DOHH2 (cell line): ENCODE measurements around the gene RAB13.

Experiments
- H3F3A ChIP-seq: fragments of 200-600 bp; sonication (generic), shearing (Covaris generic); 2 replicates; pipeline ENCODE4 v1.6.0; 2016; ENCODE audit warnings: antibody characterized with exemption, mild to moderate bottlenecking; ENCODE audit not compliant: control insufficient read depth, insufficient read depth
- H3K27ac ChIP-seq: fragments of 200-600 bp; sonication (generic); 2 replicates; pipeline ENCODE4 v1.5.1; 2014; ENCODE audit warnings: low read depth, mild to moderate bottlenecking, low read length, moderate library complexity
- H3K27me3 ChIP-seq: fragments of 200-600 bp; sonication (generic); 2 replicates; pipeline ENCODE4 v1.6.1; 2014; ENCODE audit warnings: mild to moderate bottlenecking, low read length, mixed read lengths; ENCODE audit not compliant: control insufficient read depth
- H3K36me3 ChIP-seq: fragments of 200-600 bp; sonication (generic); 2 replicates; pipeline ENCODE4 v1.6.1; 2014; ENCODE audit warnings: mild to moderate bottlenecking, low read length, moderate library complexity, mixed read lengths; ENCODE audit not compliant: control insufficient read depth
- H3K4me1 ChIP-seq: fragments of 200-600 bp; sonication (generic); 2 replicates; pipeline ENCODE4 v1.6.1; 2014; ENCODE audit warnings: mild to moderate bottlenecking, low read length, mixed read lengths; ENCODE audit not compliant: control insufficient read depth
- H3K4me2 ChIP-seq: fragments of 200-600 bp; sonication (generic); 2 replicates; pipeline ENCODE4 v1.6.0; 2014; ENCODE audit warnings: mild to moderate bottlenecking, low read length, moderate library complexity
- H3K4me3 ChIP-seq: fragments of 200-600 bp; sonication (generic); 2 replicates; pipeline ENCODE4 v1.5.1; 2014; ENCODE audit warnings: mild to moderate bottlenecking, low read length, mixed read lengths
- H3K79me2 ChIP-seq: fragments of 200-600 bp; sonication (generic); 2 replicates; pipeline ENCODE4 v1.6.1; 2014; ENCODE audit warnings: mild to moderate bottlenecking, low read length, mixed read lengths; ENCODE audit not compliant: control insufficient read depth
- H3K9me2 ChIP-seq: fragments of 200-600 bp; sonication (generic); replicated peaks from 2 replicates; pipeline ENCODE4 v1.6.1; 2014; ENCODE audit warnings: mild to moderate bottlenecking, low read length, mixed read lengths; ENCODE audit not compliant: control insufficient read depth
- H3K9me3 ChIP-seq: fragments of 200-600 bp; sonication (generic); 2 replicates; pipeline ENCODE4 v1.6.1; 2014; ENCODE audit warnings: antibody characterized with exemption, low read length, mixed read lengths; ENCODE audit not compliant: control insufficient read depth, insufficient read depth
- H4K20me1 ChIP-seq: fragments of 200-600 bp; sonication (generic); 2 replicates; pipeline ENCODE4 v1.6.0; 2014; ENCODE audit warnings: low read depth, mild to moderate bottlenecking, antibody characterized with exemption, low read length, moderate library complexity; ENCODE audit not compliant: control insufficient read depth, insufficient read depth
- CTCF ChIP-seq: fragments of 200-600 bp; sonication (generic); IDR thresholded peaks from one replicate; pipeline ENCODE4 v1.5.1; 2014; ENCODE audit warnings: antibody characterized with exemption, mild to moderate bottlenecking, low read depth, low read length; ENCODE audit not compliant: poor library complexity, severe bottlenecking
- EZH2phosphoT487 ChIP-seq: fragments of 200-600 bp; sonication (generic); IDR thresholded peaks from 2 replicates; pipeline ENCODE4 v1.6.1; 2017; ENCODE audit warnings: borderline replicate concordance, mild to moderate bottlenecking, antibody characterized with exemption, low read length, moderate library complexity, mixed read lengths

The RAB13 gene

GRCh38 chr1:153938996-153939395 is 47.1 kb downstream of the RAB13 start:
- Histone ChIP-seq H3K36me3 (peaks cover 88% of the 10 kb centered on the region), H4K20me1 (no peaks in the 10 kb centered on the region), H3F3A (no peaks in the 10 kb centered on the region), H3K4me1 (peaks cover 4% of the 10 kb centered on the region), H3K27ac (no peak overlapping the region), H3K27me3 (no peaks in the 10 kb centered on the region), H3K9me3 (no peaks in the 10 kb centered on the region), H3K4me3 (no peak overlapping the region), H3K79me2 (peaks cover 16% of the 10 kb centered on the region), H3K4me2 (no peak overlapping the region), H3K9me2 (no peaks in the 10 kb centered on the region)
- TF ChIP-seq CTCF (no peak), EZH2phosphoT487 (no peak)

GRCh38 chr1:153937331-153937730 is 48.8 kb downstream of the RAB13 start:
- Histone ChIP-seq H4K20me1 (no peaks in the 10 kb centered on the region), H3K4me2 (no peak overlapping the region), H3K4me3 (no peak overlapping the region), H3K4me1 (no peaks in the 10 kb centered on the region), H3K79me2 (peaks cover under 1% of the 10 kb centered on the region), H3F3A (no peaks in the 10 kb centered on the region), H3K9me3 (no peaks in the 10 kb centered on the region), H3K27me3 (no peaks in the 10 kb centered on the region), H3K36me3 (peaks cover 89% of the 10 kb centered on the region), H3K27ac (no peak overlapping the region), H3K9me2 (no peaks in the 10 kb centered on the region)
- TF ChIP-seq CTCF (no peak), EZH2phosphoT487 (no peak)

- TF ChIP-seq CTCF (no peak), EZH2phosphoT487 (no peak)
- H3F3A ChIP-seq = no peaks in the 10 kb centered on the region
Measured at GRCh38 chr1:153936011-153936802, 49.9 kb downstream of the RAB13 start.

More at GRCh38 chr1:153936011-153936802, 49.9 kb downstream of the RAB13 start:
- H3K36me3 ChIP-seq = peaks cover 83% of the 10 kb centered on the region
- no peaks in the 10 kb centered on the region; the same call in 1 of the 2 replicates for H3K79me2 ChIP-seq
- H3K27ac ChIP-seq = no peak overlapping the region
- H3K4me1 ChIP-seq = no peaks in the 10 kb centered on the region
- no peaks in the 10 kb centered on the region for H3K9me2 ChIP-seq
- H3K4me2 ChIP-seq = no peak overlapping the region
- H3K27me3 ChIP-seq = no peaks in the 10 kb centered on the region
- no peaks in the 10 kb centered on the region for H3K9me3 ChIP-seq
- H3K4me3 ChIP-seq = no peak overlapping the region
- no peaks in the 10 kb centered on the region for H4K20me1 ChIP-seq
